Skeletal muscle tissue (tissue), 4 donors: ENCODE results near the gene RBKS. TPM values are rescaled to one million over a fixed set of nuclear protein-coding genes. Genes with fewer than 3 reads are reported as not detected.
"Not testable (repeated sequence)": the region's sequence is repeated elsewhere in the genome, so short reads cannot be mapped to it uniquely, and the experiment has no call there.

Experiments
- H3K27ac ChIP-seq: one replicate; pipeline ENCODE4 v1.7.0; 2013; ENCODE audit warnings: mild to moderate bottlenecking, low read depth, low read length, inconsistent platforms
- H3K27me3 ChIP-seq, 3 donors: one replicate each; pipeline ENCODE4 v1.7.0; 2013; ENCODE audit warnings: low read length in 3 of 3; ENCODE audit not compliant: control insufficient read depth in 3 of 3, insufficient read depth in 3 of 3
- H3K36me3 ChIP-seq, 3 donors: one replicate each; pipeline ENCODE4 v1.7.0; 2013; ENCODE audit warnings: low read length in 3 of 3; ENCODE audit not compliant: control insufficient read depth in 3 of 3, insufficient read depth in 3 of 3
- H3K4me1 ChIP-seq, 3 donors: one replicate each; pipeline ENCODE4 v1.7.0; 2013; ENCODE audit warnings: low read length in 3 of 3, mild to moderate bottlenecking in 3 of 3; ENCODE audit not compliant: control insufficient read depth in 3 of 3, insufficient read depth in 3 of 3
- H3K4me3 ChIP-seq, 3 donors: one replicate each; pipeline ENCODE4 v1.7.0; 2013; ENCODE audit warnings: low read length in 3 of 3
- H3K9ac ChIP-seq, 3 donors: one replicate each; pipeline ENCODE4 v1.7.0; 2013; ENCODE audit warnings: low read length in 3 of 3, mild to moderate bottlenecking in 3 of 3, moderate library complexity in 2 of 3, low read depth in 1 of 3
- H3K9me3 ChIP-seq, 3 donors: one replicate each; pipeline ENCODE4 v1.7.0; 2013; ENCODE audit warnings: low read length in 3 of 3; ENCODE audit not compliant: control insufficient read depth in 3 of 3
- total RNA-seq: library from RNA; depleted of rRNA; stranded (reverse); fragments of >200 nt; gene quantifications from one replicate; pipeline ENCODE4 v1.2.3, GENCODE V29; 2014
- donor health status: Osteomylitis.

The RBKS gene
- total RNA-seq, 1 donor from 2014 or later, result 2.1 TPM

DNA sequence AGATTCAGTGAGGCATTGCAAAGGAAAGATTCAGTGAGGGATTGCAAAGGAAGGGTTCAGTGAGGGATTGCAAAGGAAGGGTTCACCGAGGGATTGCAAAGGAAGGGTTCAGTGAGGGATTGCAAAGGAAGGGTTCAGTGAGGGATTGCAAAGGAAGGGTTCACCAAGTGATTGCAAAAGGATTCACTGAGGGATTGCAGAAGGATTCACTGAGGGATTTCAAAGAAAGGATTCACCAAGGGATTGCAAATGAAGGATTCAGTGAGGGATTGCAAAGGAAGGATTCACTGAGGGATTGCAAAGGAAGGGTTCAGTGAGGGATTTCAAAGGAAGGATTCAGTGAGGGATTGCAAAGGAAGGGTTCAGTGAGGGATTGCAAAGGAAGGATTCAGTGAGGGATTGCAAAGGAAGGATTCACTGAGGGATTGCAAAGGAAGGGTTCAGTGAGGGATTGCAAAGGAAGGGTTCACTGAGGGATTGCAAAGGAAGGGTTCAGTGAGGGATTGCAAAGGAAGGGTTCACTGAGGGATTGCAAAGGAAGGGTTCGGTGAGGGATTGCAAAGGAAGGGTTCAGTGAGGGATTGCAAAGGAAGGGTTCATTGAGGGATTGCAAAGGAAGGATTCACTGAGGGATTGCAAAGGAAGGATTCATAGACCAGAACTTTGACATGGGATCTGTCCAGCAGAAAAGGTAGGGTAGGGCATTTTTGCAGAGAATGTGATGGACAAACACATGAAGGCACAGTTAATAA is 141.2 kb downstream of the RBKS start:
- H3K27me3 ChIP-seq, H3K4me1 ChIP-seq, H3K9ac ChIP-seq, H3K4me3 ChIP-seq, H3K9me3 ChIP-seq, H3K36me3 ChIP-seq, H3K27ac ChIP-seq: not testable (repeated sequence)

DNA sequence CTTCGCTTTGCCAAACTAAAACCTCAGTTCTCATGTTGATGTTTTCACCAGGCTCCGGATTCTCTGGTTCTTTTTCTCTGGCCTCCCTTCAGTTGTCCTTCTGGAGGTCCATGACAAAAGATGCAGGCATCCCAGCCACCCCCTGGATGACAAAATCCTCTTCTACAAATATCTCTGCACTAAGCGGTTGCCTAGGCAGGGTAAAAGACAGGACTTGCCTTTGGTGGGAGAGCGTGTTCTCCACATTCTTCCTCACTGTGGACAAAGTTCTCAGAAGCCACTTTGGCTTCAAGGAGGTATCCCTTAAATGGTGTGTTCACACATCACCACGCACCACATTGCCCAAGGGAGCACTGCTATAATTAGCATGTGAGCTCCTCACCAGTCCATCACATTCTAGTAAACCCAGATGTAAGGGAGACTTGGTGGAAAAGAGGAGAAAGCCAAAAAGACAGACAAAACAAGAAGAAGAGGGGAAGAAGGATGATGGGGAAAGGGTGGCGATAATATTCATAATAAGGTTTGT is 142.3 kb downstream of the RBKS start:
- no peak overlapping the region for H3K9ac ChIP-seq
- no peaks in the 10 kb centered on the region for H3K27me3 ChIP-seq
- no peaks in the 10 kb centered on the region for H3K4me1 ChIP-seq
- H3K27ac ChIP-seq, result no peak overlapping the region
- no peaks in the 10 kb centered on the region for H3K36me3 ChIP-seq
- no peak overlapping the region for H3K4me3 ChIP-seq
- H3K9me3 ChIP-seq, result peaks cover 0 to 3% (median 0%) of the 10 kb centered on the region in 3 donors

DNA sequence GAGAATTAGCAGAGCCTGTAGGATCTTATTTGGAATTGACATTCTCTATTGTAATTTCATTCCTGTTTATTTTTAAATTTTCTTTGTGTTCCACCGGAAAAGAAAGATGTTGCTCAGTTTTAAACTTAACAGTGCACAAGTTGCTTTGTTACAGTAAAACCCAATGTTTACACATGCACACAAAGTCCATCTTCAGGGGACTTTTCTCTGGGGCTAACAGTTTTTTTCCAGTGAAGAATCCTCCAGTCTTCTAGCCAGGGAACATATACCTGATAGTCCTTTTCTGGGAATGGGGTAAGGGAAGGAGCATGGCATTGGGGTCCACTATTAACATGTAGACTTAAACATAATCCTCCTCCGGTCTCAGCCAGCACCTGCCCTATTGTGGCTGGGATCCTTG is 143.9 kb downstream of the RBKS start:
- no peaks in the 10 kb centered on the region for H3K27me3 ChIP-seq
- H3K9me3 ChIP-seq, result peaks cover 0 to 3% (median 0%) of the 10 kb centered on the region in 3 donors
- no peak overlapping the region for H3K27ac ChIP-seq
- no peaks in the 10 kb centered on the region for H3K4me1 ChIP-seq
- no peak overlapping the region for H3K4me3 ChIP-seq
- H3K9ac ChIP-seq, result no peak overlapping the region
- no peaks in the 10 kb centered on the region for H3K36me3 ChIP-seq

DNA sequence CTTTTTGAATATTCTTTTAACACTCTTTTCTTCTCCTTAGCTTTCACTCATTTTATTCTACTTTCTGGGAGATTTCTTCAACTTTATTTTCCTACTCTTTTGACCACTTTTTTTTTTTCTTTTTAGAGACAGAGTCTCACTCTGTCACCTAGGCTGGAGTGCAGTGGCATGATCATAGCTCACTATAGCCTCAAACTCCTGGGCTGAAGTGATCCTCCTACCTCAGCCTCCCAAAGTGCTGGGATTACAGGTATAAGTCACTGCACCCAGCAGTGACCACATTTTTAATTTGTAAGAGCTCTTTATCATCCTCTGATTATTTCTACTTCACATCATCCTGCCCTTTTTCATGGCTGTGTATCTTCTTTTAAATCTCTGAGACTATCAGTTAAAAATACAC is 144.7 kb downstream of the RBKS start:
- not testable (repeated sequence) for H3K9ac ChIP-seq, H3K4me3 ChIP-seq, H3K27me3 ChIP-seq, H3K36me3 ChIP-seq, H3K4me1 ChIP-seq, H3K27ac ChIP-seq, H3K9me3 ChIP-seq

DNA sequence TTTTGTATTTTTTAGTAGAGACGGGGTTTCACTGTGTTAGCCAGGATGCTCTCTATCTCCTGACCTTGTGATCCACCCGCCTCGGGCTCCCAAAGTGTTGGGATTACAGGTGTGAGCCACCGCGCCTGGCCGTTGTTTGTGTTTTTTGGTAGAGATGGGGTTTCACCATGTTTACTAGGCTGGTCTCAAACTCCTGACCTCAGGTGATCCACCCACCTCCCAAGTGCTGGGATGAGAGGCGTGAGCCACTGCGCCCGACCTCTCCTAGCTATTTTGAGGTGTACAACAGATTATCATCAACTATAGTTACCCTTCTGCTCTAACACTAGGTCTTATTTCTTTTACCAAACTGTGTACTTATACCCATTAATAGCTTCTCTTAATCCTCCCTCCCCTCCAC is 147.6 kb downstream of the RBKS start:
- Histone ChIP-seq H3K27ac (no peak overlapping the region), H3K9ac (no peak overlapping the region), H3K4me3 (no peak overlapping the region), H3K9me3 (no peaks in the 10 kb centered on the region), H3K36me3 (no peaks in the 10 kb centered on the region), H3K4me1 (peaks cover under 1 to 6% (median 5%) of the 10 kb centered on the region in 3 donors), H3K27me3 (no peaks in the 10 kb centered on the region)

DNA sequence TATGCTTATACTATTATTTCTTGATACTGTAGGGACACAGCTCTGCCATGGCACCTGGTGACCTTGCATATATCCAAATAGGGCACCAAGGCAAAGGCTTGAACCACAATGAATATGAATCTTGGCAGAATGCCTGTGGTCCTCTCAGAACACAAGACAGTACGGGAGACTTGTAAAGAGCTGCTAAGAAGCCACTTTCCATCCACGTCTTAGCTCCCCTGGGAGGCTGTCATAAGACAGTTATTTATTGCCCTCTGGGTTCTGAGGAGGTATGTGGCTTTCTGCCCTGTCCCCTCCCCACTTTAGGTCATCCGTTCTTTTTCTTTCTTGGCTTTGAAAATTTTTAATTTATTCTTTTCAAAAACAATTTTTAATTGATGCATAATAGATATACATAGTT is 148.5 kb downstream of the RBKS start:
- H3K4me1 ChIP-seq, result peaks cover 6 to 8% (median 7%) of the 10 kb centered on the region in 3 donors

DNA sequence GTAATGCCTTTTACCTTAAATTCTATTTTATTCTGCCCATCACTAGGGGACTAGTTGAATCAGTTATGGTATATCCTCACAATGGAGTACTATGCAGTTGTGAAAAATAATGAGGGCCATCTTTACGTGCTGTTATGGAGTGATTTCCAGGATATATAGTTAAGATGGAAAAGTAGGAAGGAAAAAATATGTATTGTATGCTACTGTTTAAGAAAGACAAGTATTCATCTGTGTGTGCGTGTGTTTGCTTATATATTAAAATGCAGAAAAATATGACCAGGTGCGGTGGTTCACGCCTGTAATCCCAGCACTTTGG is 151.2 kb downstream of the RBKS start:
- Histone ChIP-seq H3K27me3 (no peaks in the 10 kb centered on the region), H3K4me3 (no peak overlapping the region), H3K4me1 (peaks cover 16 to 22% (median 21%) of the 10 kb centered on the region in 3 donors), H3K9ac (no peak overlapping the region), H3K27ac (no peak overlapping the region), H3K9me3 (no peaks in the 10 kb centered on the region), H3K36me3 (no peaks in the 10 kb centered on the region)

More for the DNA sequence above, 148.5 kb downstream of the RBKS start:
- H3K9ac ChIP-seq, result no peak overlapping the region
- H3K27me3 ChIP-seq, result no peaks in the 10 kb centered on the region
- no peak overlapping the region for H3K27ac ChIP-seq
- no peak overlapping the region for H3K4me3 ChIP-seq
- H3K36me3 ChIP-seq, result no peaks in the 10 kb centered on the region
- H3K9me3 ChIP-seq, result no peaks in the 10 kb centered on the region

DNA sequence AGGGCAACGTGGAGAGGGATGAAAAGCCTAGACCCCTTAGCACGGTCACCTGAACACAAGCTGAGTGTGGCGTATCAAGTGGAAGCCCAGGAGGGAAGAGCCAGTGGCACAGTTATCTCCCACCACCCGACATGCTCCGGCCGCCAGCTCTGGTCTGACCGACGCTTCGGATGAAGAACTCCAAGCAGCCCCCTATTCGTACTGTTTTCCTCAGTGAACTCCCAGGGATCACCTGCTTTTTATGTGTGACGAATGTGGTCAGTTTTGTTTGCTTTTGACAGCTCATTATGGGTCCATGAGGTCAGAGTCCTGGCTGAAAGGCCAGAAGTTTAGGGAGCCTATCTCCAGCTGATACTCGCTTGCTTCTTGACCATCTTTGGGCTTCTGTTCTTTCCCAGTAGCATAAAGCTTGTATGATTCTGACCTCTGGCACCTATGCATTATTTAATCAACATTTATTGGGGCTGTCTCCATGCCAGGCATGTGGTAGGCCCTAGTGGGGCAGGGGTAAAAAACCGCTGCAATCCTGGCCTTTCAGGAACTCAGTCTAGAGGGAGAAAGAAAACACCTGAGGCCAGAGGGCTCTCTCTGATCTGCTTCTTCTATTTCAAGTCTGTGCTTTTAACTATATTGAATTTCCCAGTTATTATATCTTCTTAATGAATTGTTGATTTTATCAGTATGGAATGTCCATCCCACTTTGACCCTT is 151.7 kb downstream of the RBKS start:
- peak overlapping the region; percentile 60 for H3K27ac ChIP-seq
- H3K4me3 ChIP-seq, result no peak overlapping the region
- H3K9ac ChIP-seq, result no peak overlapping the region
- H3K4me1 ChIP-seq, result peaks cover 16 to 22% (median 21%) of the 10 kb centered on the region in 3 donors
- H3K27me3 ChIP-seq, result no peaks in the 10 kb centered on the region
- no peaks in the 10 kb centered on the region for H3K9me3 ChIP-seq
- no peaks in the 10 kb centered on the region for H3K36me3 ChIP-seq

DNA sequence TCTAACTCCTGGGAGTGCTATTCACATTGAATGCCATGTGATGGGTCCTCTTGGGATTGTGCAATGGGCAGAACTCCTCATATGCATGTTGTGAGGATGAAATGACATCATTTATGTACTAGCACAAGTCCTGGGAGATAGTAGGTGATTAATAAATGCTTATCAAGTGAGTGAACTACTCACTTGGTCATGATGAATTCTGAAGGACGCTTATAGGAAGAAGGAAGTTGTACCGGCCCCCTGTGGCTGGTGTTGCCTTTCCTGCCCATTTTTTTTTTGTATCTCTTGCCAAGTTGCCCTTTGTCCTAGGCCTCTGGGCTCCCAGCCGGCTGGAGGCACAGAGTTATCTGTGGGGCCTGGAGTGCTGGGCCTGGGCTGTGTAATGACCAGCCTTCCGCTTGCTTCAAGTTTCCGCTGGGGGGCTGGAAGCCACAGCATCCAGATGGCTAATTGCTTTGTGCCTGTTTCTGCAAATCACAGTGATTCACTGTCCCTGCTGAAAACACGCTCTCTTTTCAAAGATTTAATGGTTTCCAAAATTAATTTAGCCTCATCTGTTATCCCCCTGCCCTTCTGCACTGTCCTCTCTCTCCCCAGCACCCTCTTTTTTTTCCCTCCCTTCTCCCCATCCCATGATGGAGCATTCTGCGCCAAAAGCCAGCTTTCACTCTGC is 152.4 kb downstream of the RBKS start:
- H3K4me1 ChIP-seq, result peaks cover 16 to 22% (median 21%) of the 10 kb centered on the region in 3 donors
- peak overlapping the region; percentile 81 for H3K27ac ChIP-seq
- H3K9ac ChIP-seq, result no peak overlapping the region
- no peaks in the 10 kb centered on the region for H3K36me3 ChIP-seq
- H3K4me3 ChIP-seq, result no peak overlapping the region
- no peaks in the 10 kb centered on the region for H3K27me3 ChIP-seq
- H3K9me3 ChIP-seq, result no peaks in the 10 kb centered on the region

DNA sequence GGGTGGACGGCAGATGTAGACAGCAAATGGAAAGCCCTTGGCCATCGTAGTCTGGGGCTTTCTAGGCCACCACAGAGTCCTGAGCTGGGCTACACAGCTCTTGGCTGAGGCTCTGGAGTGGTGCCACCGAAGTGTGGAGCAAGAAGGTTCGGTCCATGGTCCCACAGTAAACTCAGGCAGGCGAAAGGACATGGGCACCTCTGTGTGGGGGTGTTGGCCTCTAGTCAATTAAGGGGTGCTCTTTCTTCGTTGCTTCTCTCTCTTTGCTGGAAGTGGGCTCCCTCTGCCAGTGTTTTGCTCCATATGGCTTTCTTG is 153.3 kb downstream of the RBKS start:
- Histone ChIP-seq H3K9ac (no peak overlapping the region), H3K27ac (peak overlapping the region; percentile 81), H3K36me3 (no peaks in the 10 kb centered on the region), H3K9me3 (no peaks in the 10 kb centered on the region), H3K27me3 (no peaks in the 10 kb centered on the region), H3K4me1 (peaks cover 16 to 22% (median 21%) of the 10 kb centered on the region in 3 donors), H3K4me3 (no peak overlapping the region)
